Liver (tissue), 9 donors: Measurements from ENCODE around the gene USHBP1. TPM values are rescaled to one million over a fixed set of nuclear protein-coding genes. Genes with fewer than 3 reads are reported as not detected.

ENCODE experiments used
- DNase-seq: peaks from one replicate; pipeline ENCODE4 v3.0.0-alpha.2; 2017; ENCODE audit warnings: low spot score
- H3K27ac ChIP-seq, 2 donors: one replicate each; pipeline ENCODE4 v1.7.0; 2013; ENCODE audit warnings: inconsistent platforms in 2 of 2, low read length in 2 of 2, control low read depth in 1 of 2, low read depth in 1 of 2, mild to moderate bottlenecking in 1 of 2
- H3K27me3 ChIP-seq, 4 donors: one replicate each; pipeline versions ENCODE4 v1.6.1 to v1.7.0; 2013; ENCODE audit warnings: low read length in 3 of 4, inconsistent platforms in 1 of 4, mild to moderate bottlenecking in 1 of 4, moderate library complexity in 1 of 4; ENCODE audit not compliant: control insufficient read depth in 4 of 4, insufficient read depth in 4 of 4
- H3K36me3 ChIP-seq, 4 donors: one replicate each; pipeline versions ENCODE4 v1.6.1 to v1.7.0; 2013; ENCODE audit warnings: low read length in 3 of 4, mild to moderate bottlenecking in 3 of 4, low read depth in 1 of 4, moderate library complexity in 1 of 4; ENCODE audit not compliant: control insufficient read depth in 4 of 4, insufficient read depth in 3 of 4
- H3K4me1 ChIP-seq, 4 donors: one replicate each; pipeline versions ENCODE4 v1.6.1 to v1.7.0; 2013; ENCODE audit warnings: low read length in 3 of 4, mild to moderate bottlenecking in 3 of 4, moderate library complexity in 1 of 4; ENCODE audit not compliant: control insufficient read depth in 4 of 4, insufficient read depth in 4 of 4
- H3K4me3 ChIP-seq, 3 donors: one replicate each; pipeline versions ENCODE4 v1.6.1 to v1.7.0; 2013; ENCODE audit warnings: low read length in 3 of 3, control low read depth in 1 of 3, low read depth in 1 of 3, mild to moderate bottlenecking in 1 of 3
- H3K9ac ChIP-seq, 2 donors: one replicate each; pipeline ENCODE4 v1.7.0; 2013; ENCODE audit warnings: low read length in 2 of 2, mild to moderate bottlenecking in 2 of 2, moderate library complexity in 2 of 2, control low read depth in 1 of 2, low read depth in 1 of 2
- H3K9me3 ChIP-seq, 4 donors: one replicate each; pipeline versions ENCODE4 v1.6.1 to v1.7.0; 2013; ENCODE audit warnings: low read length in 3 of 4; ENCODE audit not compliant: control insufficient read depth in 4 of 4
- CTCF ChIP-seq: fragments of 150-350 bp; IDR thresholded peaks from 2 replicates; pipeline ENCODE4 v1.5.1; 2017; ENCODE audit warnings: improper control_type of control experiment, low read depth, low read length; ENCODE audit not compliant: missing input control
- FOXA1 ChIP-seq: IDR thresholded peaks from 2 replicates; pipeline ENCODE4 v1.6.1; 2016; ENCODE audit warnings: antibody characterized with exemption
- HNF4A ChIP-seq, 2 donors: conservative IDR thresholded peaks; 2 replicates each; pipeline ENCODE4 v1.6.1; 2016; ENCODE audit warnings: antibody characterized with exemption in 2 of 2, mild to moderate bottlenecking in 2 of 2
- HNF4G ChIP-seq: IDR thresholded peaks from 2 replicates; pipeline ENCODE4 v1.6.1; 2016; ENCODE audit warnings: antibody characterized with exemption
- MAX ChIP-seq: IDR thresholded peaks from 2 replicates; pipeline ENCODE4 v1.6.1; 2016; ENCODE audit warnings: antibody characterized with exemption
- RAD21 ChIP-seq, 2 donors: IDR thresholded peaks; 2 replicates each; pipeline ENCODE4 v1.6.1; 2016; ENCODE audit warnings: antibody characterized with exemption in 2 of 2, mild to moderate bottlenecking in 2 of 2
- REST ChIP-seq: IDR thresholded peaks from 2 replicates; pipeline ENCODE4 v1.6.1; 2016; ENCODE audit warnings: antibody characterized with exemption, mild to moderate bottlenecking
- RXRA ChIP-seq, 2 donors: IDR thresholded peaks; 2 replicates each; pipeline ENCODE4 v1.6.1; 2017 to 2018; ENCODE audit warnings: antibody characterized with exemption in 2 of 2, mild to moderate bottlenecking in 1 of 2
- TAF1 ChIP-seq: conservative IDR thresholded peaks from 2 replicates; pipeline ENCODE4 v1.6.1; 2016; ENCODE audit warnings: antibody characterized with exemption, mild to moderate bottlenecking
- ZBTB33 ChIP-seq: IDR thresholded peaks from 2 replicates; pipeline ENCODE4 v1.6.1; 2016; ENCODE audit warnings: antibody characterized with exemption
- WGBS: extraction: QIAGEN DNeasy Blood & Tissue Kit; methylation state at CpG from one replicate; pipeline ENCODE4 v1.1.7; 2013; 5-methylcytosine and 5-hydroxymethylcytosine counted together
- polyA plus RNA-seq, 2 donors: library from polyadenylated mRNA; stranded (reverse) in 1 of 2; unstranded in 1 of 2; fragments of 200-250 nt in 1 of 2; fragments of >200 nt in 1 of 2; fragmentation: Nextera tagmentation in 1 of 2; extraction: Ambion mirVana in 1 of 2; gene quantifications; one replicate each; pipeline versions ENCODE4 v1.2.1 to v1.2.3, GENCODE V29; 2013 to 2015
- total RNA-seq, 2 donors: library from RNA; depleted of rRNA; stranded (reverse); fragments of >200 nt; gene quantifications; one replicate each; pipeline ENCODE4 v1.2.3, GENCODE V29; 2014
- donor health status: healthy.
- donor health status: healthy.
- donor health status: healthy.
- donor health status: healthy.
- donor health status: healthy.

USHBP1 gene
- total and polyA plus RNA-seq, 4 donors, result 1.2 to 2.6 (median 1.9) TPM

GRCh38 chr19:17259118-17259780 is 5.3 kb downstream of the USHBP1 start:
- WGBS, result 94% methylated on average over 9 of the region's 9 CpGs

GRCh38 chr19:17256130-17256529 is 8.4 kb downstream of the USHBP1 start:
- 88% methylated on average over 3 of the region's 3 CpGs for WGBS
- Histone ChIP-seq H3K9ac (no peak overlapping the region), H3K36me3 (no peaks in the 10 kb centered on the region)
- TF ChIP-seq RXRA (IDR thresholded peaks at IDR 0.05) (no peak), ZBTB33 (no peak), RAD21 (IDR thresholded peaks at IDR 0.05) (no peak), CTCF (no peak), REST (no peak), FOXA1 (no peak)

More at GRCh38 chr19:17259118-17259780, 5.3 kb downstream of the USHBP1 start:
- Histone ChIP-seq H3K4me1 (peaks cover 0 to 8% (median 3%) of the 10 kb centered on the region in 4 donors), H3K9ac (no peak overlapping the region), H3K4me3 (no peak overlapping the region), H3K36me3 (no peaks in the 10 kb centered on the region), H3K27ac (no peak overlapping the region), H3K9me3 (no peaks in the 10 kb centered on the region), H3K27me3 (no peaks in the 10 kb centered on the region)
- TF ChIP-seq TAF1 (no peak), HNF4G (no peak), MAX (no peak), ZBTB33 (no peak), REST (no peak), HNF4A (conservative IDR thresholded peaks at IDR 0.05) (no peak)
- DNase-seq, result no peak

More at GRCh38 chr19:17256130-17256529, 8.4 kb downstream of the USHBP1 start:
- Histone ChIP-seq H3K9me3 (no peaks in the 10 kb centered on the region), H3K27ac (no peak overlapping the region), H3K27me3 (no peaks in the 10 kb centered on the region), H3K4me1 (peaks cover 0 to 8% (median 3%) of the 10 kb centered on the region in 4 donors), H3K4me3 (no peak overlapping the region)
- DNase-seq, result no peak
